Measurements from ENCODE around the gene ATRAID.

GRCh38 chr2:27251766-27252165 lies 39.9 kb downstream of the ATRAID start:
- no peak for TF ChIP-seq CTCF (IDR thresholded peaks at IDR 0.05; ENCODE audit: low read depth, low read length, poor library complexity, severe bottlenecking)
- no peak for TF ChIP-seq EZH2phosphoT487 (IDR thresholded peaks at IDR 0.05; ENCODE audit: borderline replicate concordance, low read length)

Measured in DOHH2 (cell line).